ENCODE data around the gene PLXNA4. TPM values are rescaled to one million over a fixed set of nuclear protein-coding genes. Genes with fewer than 3 reads are reported as not detected.

PLXNA4 gene
- total and polyA plus RNA-seq, 9 of the 15 experiments (the other 6 are each of a cell fraction or from before 2014, with no cell fraction given) = under 0.01 to 0.09 TPM; not detected in 7

DNA sequence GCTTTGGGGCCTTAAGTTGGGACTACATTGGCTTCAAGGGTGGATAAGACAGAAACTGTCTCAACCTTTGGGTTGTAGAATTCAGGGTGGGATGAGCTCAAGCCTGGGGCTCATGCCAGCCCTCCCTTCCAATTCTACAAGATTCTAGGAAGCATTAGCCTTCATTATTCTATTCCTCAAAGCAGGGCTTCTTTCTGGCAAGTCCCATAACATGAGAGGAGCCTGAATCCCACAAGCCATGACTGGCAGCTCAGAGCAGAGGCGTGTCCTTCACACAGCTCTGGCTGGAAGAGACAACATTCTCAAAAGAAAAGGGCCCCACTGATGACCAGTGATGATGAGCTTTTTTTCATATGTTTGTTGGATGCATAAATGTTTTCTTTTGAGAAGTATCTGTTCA, 187.6 kb downstream of the PLXNA4 start:
- no peak for FAIRE-seq
- H3K4me3 ChIP-seq = no peak overlapping the region
- BruUV-seq (replicated peaks) = no TSS peak
- no peak for ATAC-seq
- intact Hi-C loops (cut with micrococcal nuclease) (no loop called here), in situ Hi-C loops (cut with MboI) (no loop called here)
- no peaks in the 10 kb centered on the region for H3K9me1 ChIP-seq (ENCODE audit: control insufficient read depth, insufficient read depth, low read length)
- no peak for DNase-seq (ENCODE audit: extremely low read depth in 1 of 4, low spot score in 3 of 4)
- ChIA-PET CTCF (ENCODE audit: low intra/inter-chr PET ratio) (no interaction called here), POLR2A (interaction anchor here (0.5 to 1.2 kb wide), 2 partner anchors 14 to 146 kb away, joined by 3 read pairs; no protein-coding TSS in a partner anchor)
- no peaks in the 10 kb centered on the region for H3K9me3 ChIP-seq (replicated peaks; ENCODE audit: control insufficient read depth, insufficient read depth, low read depth, low read length)
- H3K36me3 ChIP-seq (ENCODE audit: control insufficient read depth, insufficient read depth, low read length) = no peaks in the 10 kb centered on the region
- no peak overlapping the region for H2AFZ ChIP-seq (ENCODE audit: low read depth, low read length)
- no peak overlapping the region for H3K27ac ChIP-seq (ENCODE audit: extremely low read depth, low read depth, low read length)
- no peaks in the 10 kb centered on the region for H4K20me1 ChIP-seq (replicated peaks; ENCODE audit: control insufficient read depth, insufficient read depth, low read length)
- peaks cover 9 to 35% of the 10 kb centered on the region in 2 experiments; a peak in 4 of 5 replicates for H3K27me3 ChIP-seq (ENCODE audit: control insufficient read depth in 2 of 2, insufficient read depth in 2 of 2, low read length in 2 of 2)
- no peak for TF ChIP-seq HDAC3 (IDR thresholded peaks at IDR 0.05; ENCODE audit: borderline replicate concordance, partially characterized antibody)
- no peak for TF ChIP-seq ZNF274 (IDR thresholded peaks at IDR 0.05; ENCODE audit: borderline replicate concordance, low read depth, low read length)
- H3K4me2 ChIP-seq (ENCODE audit: insufficient read depth, low read length) = no peak overlapping the region
- H3K9ac ChIP-seq (ENCODE audit: insufficient read depth in 1 of 2, low read depth in 2 of 2, low read length in 2 of 2) = no peak overlapping the region
- WGBS (ENCODE audit: insufficient coverage, low coverage, missing lambda C conversion rate) = 0% methylated on average over 1 of the region's 1 CpG
- H3K79me2 ChIP-seq (ENCODE audit: control insufficient read depth, insufficient read depth, low read length) = no peaks in the 10 kb centered on the region
- H3K4me1 ChIP-seq (replicated peaks in 1 of 2; ENCODE audit: control insufficient read depth in 2 of 2, insufficient read depth in 2 of 2, low read length in 2 of 2) = no peaks in the 10 kb centered on the region

DNA sequence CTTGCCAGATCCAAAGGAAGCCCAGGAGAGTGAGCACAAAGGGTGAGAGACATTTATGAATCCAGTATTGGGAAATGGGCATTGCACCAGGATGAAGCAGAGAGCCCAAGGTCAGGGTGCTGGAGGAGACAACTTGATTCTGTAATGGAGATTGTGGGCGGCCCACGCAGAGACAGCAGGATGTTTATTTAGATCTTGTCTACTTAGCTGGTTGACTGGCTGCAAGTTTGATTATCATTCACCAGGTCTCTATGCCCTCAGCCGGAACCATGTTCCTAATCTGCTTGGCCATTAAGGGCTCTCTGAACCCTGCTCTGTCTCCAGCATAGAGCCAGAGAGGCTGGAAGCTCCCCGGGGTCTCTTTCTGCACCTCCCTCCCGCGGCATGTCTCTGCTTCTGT, 188.7 kb downstream of the PLXNA4 start:
- POLR2A ChIA-PET = no interaction called here
- TF ChIP-seq PHTF2 (CRISPR knock-in tag; IDR thresholded peaks at IDR 0.05) = no peak
- no peak for TF ChIP-seq DACH1 (IDR thresholded peaks at IDR 0.05; ENCODE audit: partially characterized antibody)
- no peak for TF ChIP-seq CCAR2 (IDR thresholded peaks at IDR 0.05; ENCODE audit: low read depth, low read length)
- TF ChIP-seq TAF7 (tag; IDR thresholded peaks at IDR 0.05) = no peak
- no peak for TF ChIP-seq ZNF174 (CRISPR knock-in tag; IDR thresholded peaks at IDR 0.05)
- TF ChIP-seq BRD9 (IDR thresholded peaks at IDR 0.05; ENCODE audit: low read depth, partially characterized antibody) = no peak
- TF ChIP-seq, protein P1, sequence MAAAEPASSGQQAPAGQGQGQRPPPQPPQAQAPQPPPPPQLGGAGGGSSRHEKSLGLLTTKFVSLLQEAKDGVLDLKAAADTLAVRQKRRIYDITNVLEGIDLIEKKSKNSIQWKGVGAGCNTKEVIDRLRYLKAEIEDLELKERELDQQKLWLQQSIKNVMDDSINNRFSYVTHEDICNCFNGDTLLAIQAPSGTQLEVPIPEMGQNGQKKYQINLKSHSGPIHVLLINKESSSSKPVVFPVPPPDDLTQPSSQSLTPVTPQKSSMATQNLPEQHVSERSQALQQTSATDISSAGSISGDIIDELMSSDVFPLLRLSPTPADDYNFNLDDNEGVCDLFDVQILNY (CRISPR knock-in tag; IDR thresholded peaks at IDR 0.05) = no peak
- no peak for TF ChIP-seq ZBED1 (IDR thresholded peaks at IDR 0.05)
- TF ChIP-seq, protein P2, sequence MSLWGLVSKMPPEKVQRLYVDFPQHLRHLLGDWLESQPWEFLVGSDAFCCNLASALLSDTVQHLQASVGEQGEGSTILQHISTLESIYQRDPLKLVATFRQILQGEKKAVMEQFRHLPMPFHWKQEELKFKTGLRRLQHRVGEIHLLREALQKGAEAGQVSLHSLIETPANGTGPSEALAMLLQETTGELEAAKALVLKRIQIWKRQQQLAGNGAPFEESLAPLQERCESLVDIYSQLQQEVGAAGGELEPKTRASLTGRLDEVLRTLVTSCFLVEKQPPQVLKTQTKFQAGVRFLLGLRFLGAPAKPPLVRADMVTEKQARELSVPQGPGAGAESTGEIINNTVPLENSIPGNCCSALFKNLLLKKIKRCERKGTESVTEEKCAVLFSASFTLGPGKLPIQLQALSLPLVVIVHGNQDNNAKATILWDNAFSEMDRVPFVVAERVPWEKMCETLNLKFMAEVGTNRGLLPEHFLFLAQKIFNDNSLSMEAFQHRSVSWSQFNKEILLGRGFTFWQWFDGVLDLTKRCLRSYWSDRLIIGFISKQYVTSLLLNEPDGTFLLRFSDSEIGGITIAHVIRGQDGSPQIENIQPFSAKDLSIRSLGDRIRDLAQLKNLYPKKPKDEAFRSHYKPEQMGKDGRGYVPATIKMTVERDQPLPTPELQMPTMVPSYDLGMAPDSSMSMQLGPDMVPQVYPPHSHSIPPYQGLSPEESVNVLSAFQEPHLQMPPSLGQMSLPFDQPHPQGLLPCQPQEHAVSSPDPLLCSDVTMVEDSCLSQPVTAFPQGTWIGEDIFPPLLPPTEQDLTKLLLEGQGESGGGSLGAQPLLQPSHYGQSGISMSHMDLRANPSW (CRISPR knock-in tag; IDR thresholded peaks at IDR 0.05) = no peak
- no peak for TF ChIP-seq KHSRP (IDR thresholded peaks at IDR 0.05)
- TF ChIP-seq TCF3 (CRISPR knock-in tag; IDR thresholded peaks at IDR 0.05) = no peak
- TF ChIP-seq CBFB (CRISPR knock-in tag; IDR thresholded peaks at IDR 0.05) = no peak
- no peak for TF ChIP-seq CBFA2T2 (conservative IDR thresholded peaks at IDR 0.05)
- TF ChIP-seq SP2 (IDR thresholded peaks at IDR 0.05; ENCODE audit: extremely low read depth, low read depth, low read length, poor library complexity, severe bottlenecking) = no peak

More for the DNA sequence above, 188.7 kb downstream of the PLXNA4 start:
- no peak for DNase-seq (ENCODE audit: extremely low read depth in 1 of 4, low spot score in 3 of 4)
- no peaks in the 10 kb centered on the region for H4K20me1 ChIP-seq (replicated peaks; ENCODE audit: control insufficient read depth, insufficient read depth, low read length)
- no peak overlapping the region for H3K4me3 ChIP-seq
- no peak overlapping the region for H3K9ac ChIP-seq (ENCODE audit: insufficient read depth in 1 of 2, low read depth in 2 of 2, low read length in 2 of 2)
- ATAC-seq = no peak
- H2AFZ ChIP-seq (ENCODE audit: low read depth, low read length) = no peak overlapping the region
- no peaks in the 10 kb centered on the region for H3K36me3 ChIP-seq (ENCODE audit: control insufficient read depth, insufficient read depth, low read length)
- H3K9me3 ChIP-seq (replicated peaks; ENCODE audit: control insufficient read depth, insufficient read depth, low read depth, low read length) = no peaks in the 10 kb centered on the region
- H3K27ac ChIP-seq (ENCODE audit: extremely low read depth, low read depth, low read length) = no peak overlapping the region
- intact Hi-C loops (cut with micrococcal nuclease) = no loop called here
- no peaks in the 10 kb centered on the region for H3K79me2 ChIP-seq (ENCODE audit: control insufficient read depth, insufficient read depth, low read length)
- H3K9me1 ChIP-seq (ENCODE audit: control insufficient read depth, insufficient read depth, low read length) = no peaks in the 10 kb centered on the region
- no peak for FAIRE-seq
- in situ Hi-C loops (cut with MboI) = no loop called here
- H3K27me3 ChIP-seq (ENCODE audit: control insufficient read depth in 2 of 2, insufficient read depth in 2 of 2, low read length in 2 of 2) = peaks cover 9 to 30% of the 10 kb centered on the region in 2 experiments; a peak in 4 of 5 replicates
- BruUV-seq (replicated peaks) = no TSS peak
- no peaks in the 10 kb centered on the region for H3K4me1 ChIP-seq (replicated peaks in 1 of 2; ENCODE audit: control insufficient read depth in 2 of 2, insufficient read depth in 2 of 2, low read length in 2 of 2)
- H3K4me2 ChIP-seq (ENCODE audit: insufficient read depth, low read length) = no peak overlapping the region
- CTCF ChIA-PET (ENCODE audit: low intra/inter-chr PET ratio) = no interaction called here
- WGBS (ENCODE audit: insufficient coverage, low coverage, missing lambda C conversion rate) = 1% methylated on average over 6 of the region's 6 CpGs
